ENCODE results near the gene MEMO1.

The MEMO1 gene

GRCh38 chr2:31940920-31941319 is 69.9 kb downstream of the MEMO1 start:
- TF ChIP-seq, protein P1, sequence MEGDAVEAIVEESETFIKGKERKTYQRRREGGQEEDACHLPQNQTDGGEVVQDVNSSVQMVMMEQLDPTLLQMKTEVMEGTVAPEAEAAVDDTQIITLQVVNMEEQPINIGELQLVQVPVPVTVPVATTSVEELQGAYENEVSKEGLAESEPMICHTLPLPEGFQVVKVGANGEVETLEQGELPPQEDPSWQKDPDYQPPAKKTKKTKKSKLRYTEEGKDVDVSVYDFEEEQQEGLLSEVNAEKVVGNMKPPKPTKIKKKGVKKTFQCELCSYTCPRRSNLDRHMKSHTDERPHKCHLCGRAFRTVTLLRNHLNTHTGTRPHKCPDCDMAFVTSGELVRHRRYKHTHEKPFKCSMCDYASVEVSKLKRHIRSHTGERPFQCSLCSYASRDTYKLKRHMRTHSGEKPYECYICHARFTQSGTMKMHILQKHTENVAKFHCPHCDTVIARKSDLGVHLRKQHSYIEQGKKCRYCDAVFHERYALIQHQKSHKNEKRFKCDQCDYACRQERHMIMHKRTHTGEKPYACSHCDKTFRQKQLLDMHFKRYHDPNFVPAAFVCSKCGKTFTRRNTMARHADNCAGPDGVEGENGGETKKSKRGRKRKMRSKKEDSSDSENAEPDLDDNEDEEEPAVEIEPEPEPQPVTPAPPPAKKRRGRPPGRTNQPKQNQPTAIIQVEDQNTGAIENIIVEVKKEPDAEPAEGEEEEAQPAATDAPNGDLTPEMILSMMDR (IDR thresholded peaks at IDR 0.05; ENCODE audit: low read depth, low read length, missing control alignments): no peak
- DNase-seq (ENCODE audit: low read depth): no peak

DNA sequence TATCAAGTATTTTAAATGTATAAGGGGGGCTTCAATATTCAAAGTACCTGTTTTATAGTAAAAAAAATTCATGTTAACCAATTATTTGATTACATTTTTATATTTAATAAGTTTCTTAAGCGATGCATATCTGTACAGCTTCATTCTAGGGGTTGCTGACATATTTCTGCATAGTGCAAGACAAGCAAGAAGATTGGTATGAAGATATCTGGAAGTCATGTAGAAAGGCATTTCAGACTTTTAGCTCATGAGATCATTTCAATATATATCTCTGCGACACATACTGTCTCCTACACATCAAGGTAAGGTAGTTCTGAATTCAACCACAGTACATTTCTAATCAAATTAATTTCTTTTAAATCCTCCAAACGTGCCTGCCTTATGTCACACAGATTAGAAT is 73.1 kb downstream of the MEMO1 start:
- H3K4me3 ChIP-seq (ENCODE audit: low read depth, low read length): no peak overlapping the region
- TF ChIP-seq, protein P1 (IDR thresholded peaks at IDR 0.05; ENCODE audit: low read depth, low read length, missing control alignments): no peak
- no peak for DNase-seq (ENCODE audit: low read depth)

More at GRCh38 chr2:31940920-31941319, 69.9 kb downstream of the MEMO1 start:
- H3K4me3 ChIP-seq (ENCODE audit: low read depth, low read length): no peak overlapping the region

- DNase-seq (ENCODE audit: low read depth): no peak
- TF ChIP-seq, protein P1 (IDR thresholded peaks at IDR 0.05; ENCODE audit: low read depth, low read length, missing control alignments): no peak
- H3K4me3 ChIP-seq (ENCODE audit: low read depth, low read length): no peak overlapping the region
Observed at GRCh38 chr2:31935370-31935769, 75.4 kb downstream of the MEMO1 start.

DNA sequence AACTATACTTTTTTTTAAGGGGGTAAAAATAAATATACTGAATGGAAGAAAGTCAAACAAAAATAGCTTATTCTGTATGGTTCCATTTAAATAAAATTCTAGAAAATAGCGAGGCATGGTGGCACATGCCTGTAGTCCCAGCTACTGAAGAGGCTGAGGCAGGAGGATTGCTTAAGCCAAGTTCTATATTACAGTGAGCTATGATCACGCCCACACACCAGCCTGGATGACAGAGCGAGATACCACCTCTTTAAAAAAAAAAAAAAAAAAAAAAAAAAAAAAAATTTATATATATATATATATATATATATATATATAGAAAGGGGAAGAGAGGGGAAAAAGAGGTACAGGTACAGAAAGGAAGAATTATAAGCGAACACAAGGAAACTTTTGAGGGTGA is 77.7 kb downstream of the MEMO1 start:
- TF ChIP-seq, protein P1 (IDR thresholded peaks at IDR 0.05; ENCODE audit: low read depth, low read length, missing control alignments): no peak
- no peak for DNase-seq (ENCODE audit: low read depth)
- H3K4me3 ChIP-seq (ENCODE audit: low read depth, low read length): no peak overlapping the region

DNA sequence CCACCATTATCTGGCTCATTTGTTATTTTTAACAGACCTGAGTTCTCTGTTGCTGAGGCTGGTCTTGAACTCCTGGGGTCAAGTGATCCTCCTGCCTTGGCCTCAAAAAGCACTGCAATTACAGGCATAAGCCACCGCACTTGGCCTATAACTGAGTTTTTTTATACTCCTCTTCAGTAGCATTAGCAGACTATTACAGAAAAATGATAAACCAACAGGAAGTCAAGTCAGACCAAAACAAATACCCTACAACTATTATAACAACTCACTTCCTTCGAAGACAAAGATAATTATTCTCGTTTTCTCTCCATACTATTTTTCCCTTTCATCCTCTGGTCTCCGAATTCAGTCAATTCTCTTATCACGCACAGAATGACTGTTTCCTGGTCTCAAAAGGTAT is 78.2 kb downstream of the MEMO1 start:
- TF ChIP-seq, protein P1 (IDR thresholded peaks at IDR 0.05; ENCODE audit: low read depth, low read length, missing control alignments): no peak
- no peak overlapping the region for H3K4me3 ChIP-seq (ENCODE audit: low read depth, low read length)
- DNase-seq (ENCODE audit: low read depth): no peak

DNA sequence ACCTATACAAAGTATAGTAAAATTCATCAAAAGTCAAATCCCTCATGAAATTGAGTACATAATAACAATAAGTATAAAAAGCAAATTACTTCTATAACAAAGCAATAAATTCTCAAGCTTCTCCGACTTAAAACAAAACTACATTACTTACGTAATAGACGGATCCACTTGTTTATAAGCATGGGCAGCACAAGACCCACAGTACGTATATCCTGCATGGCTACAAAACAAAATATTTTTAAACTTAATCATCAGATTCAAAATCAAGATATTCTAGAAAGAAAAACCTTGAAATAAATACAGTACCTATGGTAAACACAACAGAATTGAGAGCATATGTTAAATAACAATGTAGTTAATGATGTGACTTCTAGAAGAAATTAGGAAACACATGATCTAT is 78.9 kb downstream of the MEMO1 start:
- DNase-seq (ENCODE audit: low read depth): no peak
- no peak overlapping the region for H3K4me3 ChIP-seq (ENCODE audit: low read depth, low read length)
- TF ChIP-seq, protein P1 (IDR thresholded peaks at IDR 0.05; ENCODE audit: low read depth, low read length, missing control alignments): no peak

DNA sequence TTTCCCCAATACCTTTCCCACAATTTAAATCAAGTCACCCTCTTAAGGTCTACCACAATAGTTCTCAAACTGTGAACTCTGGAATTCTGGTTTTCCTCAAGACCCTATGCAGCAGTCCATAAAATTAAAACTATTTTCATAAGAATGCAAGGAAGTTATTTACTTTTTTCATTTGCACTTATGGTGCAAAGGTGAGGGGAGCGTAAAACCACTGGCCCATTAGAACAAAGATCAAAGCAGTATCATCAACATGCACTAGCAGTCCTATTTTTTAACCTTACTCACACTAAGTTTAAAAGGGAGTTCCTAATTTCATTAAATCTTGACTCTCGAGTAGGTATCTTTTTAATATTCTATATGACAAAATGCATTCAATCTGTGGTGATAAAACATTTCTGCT is 85.3 kb downstream of the MEMO1 start:
- TF ChIP-seq, protein P1 (IDR thresholded peaks at IDR 0.05; ENCODE audit: low read depth, low read length, missing control alignments): no peak
- no peak for DNase-seq (ENCODE audit: low read depth)
- no peak overlapping the region for H3K4me3 ChIP-seq (ENCODE audit: low read depth, low read length)

All from GM12864 (cell line).